Right cardiac atrium (tissue), 5 donors: Measurements from ENCODE around the gene ENO1. TPM values are rescaled to one million over a fixed set of nuclear protein-coding genes. Genes with fewer than 3 reads are reported as not detected.
A peak's percentile ranks its signal among the peaks of the same experiment; 100 is the strongest.

Source experiments
- ATAC-seq, 2 donors: fragments of 200-7000 bp; cut with Tn5 transposase; one replicate each; pipeline versions ENCODE4 v1.8.0 to v1.9.1; 2020; ENCODE audit warnings: moderate library complexity in 2 of 2, mild to moderate bottlenecking in 1 of 2
- DNase-seq, 3 donors: peaks; one replicate each; pipeline ENCODE4 v3.0.0-alpha.2; 2020
- H3K27ac ChIP-seq: one replicate; pipeline ENCODE4 v1.5.1; 2013; ENCODE audit warnings: mild to moderate bottlenecking, low read length, control low read depth, moderate library complexity
- H3K27me3 ChIP-seq: one replicate; pipeline ENCODE4 v1.6.1; 2013; ENCODE audit not compliant: control insufficient read depth, insufficient read depth
- H3K4me1 ChIP-seq: one replicate; pipeline ENCODE4 v1.6.1; 2013; ENCODE audit warnings: low read length; ENCODE audit not compliant: control insufficient read depth, insufficient read depth
- H3K4me3 ChIP-seq: one replicate; pipeline ENCODE4 v1.5.1; 2013; ENCODE audit warnings: low read length, control low read depth
- H3K9me3 ChIP-seq: one replicate; pipeline ENCODE4 v1.6.1; 2013; ENCODE audit warnings: low read length; ENCODE audit not compliant: control insufficient read depth
- WGBS: extraction: QIAGEN DNeasy Blood & Tissue Kit; methylation state at CpG from one replicate; pipeline ENCODE4 v1.1.7; 2013; 5-methylcytosine and 5-hydroxymethylcytosine counted together
- intact Hi-C, 4 donors: fragments of 100-400 bp; cut with DNase I; formaldehyde crosslinking; loops; one replicate each; pipeline versions ENCODE4 v1.11.0 to v1.14.0; 2022 to 2023
- polyA plus RNA-seq: library from polyadenylated mRNA; stranded (reverse); fragments of 200-250 nt; gene quantifications from one replicate; pipeline ENCODE4 v1.2.3, GENCODE V29; 2013
- total RNA-seq, 4 donors: library from RNA; stranded (reverse); fragmentation: NEBNext Ultra II Directional; extraction: Animal tissue kit (Norgen Biotek cat#: 25700); gene quantifications; one replicate each; pipeline ENCODE4 v1.2.1, GENCODE V29; 2021
- donor health status: healthy with polysubstance abuse.
- donor health status: DM: no; HTN: yes; CAD: no.
- donor health status: DM: no; HTN: no; CAD: no.
- donor health status: DM: no; HTN: yes; CAD: no; lungs with severe emphysema.
- donor health status: DM: yes; HTN: yes; CAD: no.

Gene ENO1
- total and polyA plus RNA-seq, 5 donors, result 138 to 335 (median 205) TPM

DNA sequence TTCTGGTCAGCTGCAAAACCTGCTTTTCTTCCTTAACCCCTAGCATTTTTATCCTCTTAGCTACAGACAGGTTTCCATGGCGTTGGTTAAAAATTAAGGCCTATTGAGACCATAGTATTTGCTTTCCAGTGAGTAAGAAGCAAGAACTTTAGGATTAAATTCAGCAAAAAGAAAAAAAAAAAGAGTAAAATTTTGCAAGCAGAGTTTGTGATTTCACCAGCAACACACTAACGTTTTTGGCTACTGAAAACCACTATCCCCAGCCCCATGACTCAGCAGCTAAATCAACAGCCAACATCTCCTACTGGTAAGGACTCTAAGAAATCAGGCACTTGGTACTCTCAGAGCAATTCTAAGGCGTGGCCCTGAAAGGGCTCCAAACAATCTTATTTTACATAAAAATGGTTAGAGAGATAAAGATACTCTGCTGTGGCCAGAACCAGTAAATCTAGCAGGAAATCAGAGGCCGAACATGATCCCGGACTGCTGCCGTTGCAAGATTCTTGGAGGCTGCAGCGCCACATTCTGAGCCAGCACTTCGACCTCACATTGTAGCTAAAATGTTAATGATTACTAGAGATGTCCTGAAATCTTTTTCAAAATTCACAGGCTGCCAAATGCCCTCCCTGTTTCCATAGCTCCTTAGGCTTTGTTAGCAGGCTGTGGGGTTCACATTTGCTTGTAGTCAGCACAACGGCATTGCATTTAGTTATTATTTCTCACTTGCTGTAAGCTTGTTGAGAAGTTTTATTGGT, 1.6 kb upstream of the ENO1 start:
- Histone ChIP-seq H3K4me1 (no peaks in the 10 kb centered on the region), H3K9me3 (no peaks in the 10 kb centered on the region), H3K27me3 (no peaks in the 10 kb centered on the region), H3K27ac (no peak overlapping the region), H3K4me3 (no peak overlapping the region)
- DNase-seq (peak; percentile 64 to 85 (median 67)), ATAC-seq (peak; percentile 34 to 58)
- 49% methylated on average over 9 of the region's 9 CpGs for WGBS
- intact Hi-C loops, result no loop called here

DNA sequence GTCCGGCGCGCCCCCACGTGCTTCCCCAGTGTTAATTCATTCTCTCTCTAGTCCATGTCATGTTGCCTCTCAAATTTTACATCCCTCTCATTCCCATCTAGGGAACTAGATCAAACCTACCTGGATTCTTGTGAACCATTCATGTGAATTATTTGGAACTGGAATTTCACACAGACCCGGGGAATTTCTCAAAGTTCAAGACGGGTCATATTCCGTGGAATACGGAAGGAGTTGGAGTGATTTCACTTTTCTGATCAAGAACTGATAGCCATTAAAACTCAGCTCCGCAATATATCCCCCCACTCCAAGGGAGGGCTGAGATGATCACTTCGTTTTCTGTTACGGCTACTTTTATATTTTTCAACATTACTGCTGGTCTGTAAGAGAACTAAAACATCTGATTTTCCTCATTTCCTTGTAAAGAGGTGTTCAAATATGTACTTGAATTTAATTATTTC, 1.0 kb upstream of the ENO1 start:
- Histone ChIP-seq H3K4me3 (peak overlapping the region; percentile 73), H3K27me3 (no peaks in the 10 kb centered on the region), H3K4me1 (peaks cover 3% of the 10 kb centered on the region), H3K9me3 (no peaks in the 10 kb centered on the region), H3K27ac (peak overlapping the region; percentile 88)
- DNase-seq (no peak), ATAC-seq (no peak)
- WGBS, result 26% methylated on average over 11 of the region's 11 CpGs
- intact Hi-C loops, result no loop called here

DNA sequence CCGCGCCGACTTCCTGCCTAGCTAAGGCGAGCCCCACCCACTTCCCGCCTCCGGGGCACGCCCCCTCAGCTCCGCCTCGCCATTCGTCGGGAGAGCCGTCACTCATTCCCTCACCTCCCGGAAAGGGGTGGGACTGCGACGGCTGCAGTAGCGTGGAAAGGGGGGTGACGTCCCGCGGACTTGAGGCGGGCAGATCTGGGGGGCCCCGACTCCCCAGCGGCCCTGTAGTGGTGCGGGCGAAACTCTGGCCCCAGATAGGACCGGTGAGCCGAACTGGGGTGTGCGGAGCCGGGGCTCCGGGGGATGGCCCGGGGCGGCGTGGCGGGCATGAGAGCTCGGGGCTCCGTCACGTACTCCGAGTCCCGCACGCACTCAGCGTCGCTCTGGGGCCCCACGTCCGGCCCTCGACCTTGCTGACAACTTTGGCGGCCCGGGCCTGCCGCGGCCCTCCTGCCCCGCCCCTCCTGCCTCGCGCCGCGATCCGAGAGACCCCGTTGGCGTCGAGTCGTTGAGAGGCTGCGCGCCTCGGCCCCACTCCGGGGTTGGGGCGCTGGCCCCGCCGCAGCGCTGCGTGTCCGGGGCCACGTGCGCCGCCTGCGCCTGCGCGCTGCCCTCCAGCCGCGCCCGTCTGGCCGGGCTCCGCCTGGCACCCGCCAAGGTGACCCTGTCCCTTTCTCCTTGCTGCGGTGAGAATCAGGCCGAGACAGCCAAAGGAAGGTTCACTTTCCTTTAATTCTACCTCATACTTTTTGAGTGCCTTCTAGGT, 395 bp upstream of the ENO1 start:
- peak; percentile 94 to 95 for ATAC-seq
- peak; percentile 97 to 99 (median 99) for DNase-seq
- Histone ChIP-seq H3K4me1 (peaks cover 7% of the 10 kb centered on the region), H3K27ac (peak overlapping the region; percentile 91), H3K4me3 (peak overlapping the region; percentile 73), H3K27me3 (no peaks in the 10 kb centered on the region), H3K9me3 (no peaks in the 10 kb centered on the region)
- WGBS, result under 1% methylated on average over 82 of the region's 82 CpGs
- intact Hi-C loops, result no loop called here

DNA sequence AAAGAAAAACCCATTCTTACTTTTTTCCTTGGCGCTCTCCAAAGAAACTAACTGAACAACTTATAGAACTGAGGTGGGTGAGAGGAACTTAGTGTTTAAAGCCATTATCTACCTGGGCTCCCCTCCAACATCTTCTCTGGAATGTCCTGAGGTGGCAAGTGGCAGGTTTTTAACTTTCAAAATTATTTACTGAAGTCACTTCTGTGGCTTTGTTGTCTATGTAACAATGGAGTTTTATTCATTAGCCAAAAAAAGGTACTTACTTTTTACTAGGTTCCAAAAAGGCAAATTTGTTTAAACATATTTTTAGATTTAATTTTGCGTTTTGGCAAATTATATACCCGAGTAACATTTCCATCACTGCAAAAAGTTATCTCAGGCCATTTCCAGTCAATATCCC, 2.4 kb downstream of the ENO1 start:
- Histone ChIP-seq H3K4me1 (peaks cover 11% of the 10 kb centered on the region), H3K27me3 (no peaks in the 10 kb centered on the region), H3K27ac (no peak overlapping the region), H3K4me3 (no peak overlapping the region), H3K9me3 (no peaks in the 10 kb centered on the region)
- DNase-seq (no peak), ATAC-seq (no peak)
- 77% methylated on average over 3 of the region's 3 CpGs for WGBS
- intact Hi-C loops, result no loop called here

GRCh38 chr1:8875216-8875861, 3.1 kb downstream of the ENO1 start:
- peaks cover 11% of the 10 kb centered on the region for H3K4me1 ChIP-seq
- no peak for ATAC-seq
- H3K27me3 ChIP-seq, result no peaks in the 10 kb centered on the region
- no peak for DNase-seq
- intact Hi-C loops, result no loop called here
- peak overlapping the region; percentile 33 for H3K27ac ChIP-seq
- no peaks in the 10 kb centered on the region for H3K9me3 ChIP-seq
- H3K4me3 ChIP-seq, result no peak overlapping the region
- 41% methylated on average over 7 of the region's 7 CpGs for WGBS

- no peak for ATAC-seq
- intact Hi-C loops, result no loop called here
- Histone ChIP-seq H3K4me3 (no peak overlapping the region), H3K9me3 (no peaks in the 10 kb centered on the region), H3K4me1 (peaks cover 11% of the 10 kb centered on the region), H3K27me3 (no peaks in the 10 kb centered on the region), H3K27ac (peak overlapping the region; percentile 76)
- WGBS, result 78% methylated on average over 15 of the region's 15 CpGs
- DNase-seq, result no peak
Measured at GRCh38 chr1:8874230-8875201, 4.0 kb downstream of the ENO1 start.

DNA sequence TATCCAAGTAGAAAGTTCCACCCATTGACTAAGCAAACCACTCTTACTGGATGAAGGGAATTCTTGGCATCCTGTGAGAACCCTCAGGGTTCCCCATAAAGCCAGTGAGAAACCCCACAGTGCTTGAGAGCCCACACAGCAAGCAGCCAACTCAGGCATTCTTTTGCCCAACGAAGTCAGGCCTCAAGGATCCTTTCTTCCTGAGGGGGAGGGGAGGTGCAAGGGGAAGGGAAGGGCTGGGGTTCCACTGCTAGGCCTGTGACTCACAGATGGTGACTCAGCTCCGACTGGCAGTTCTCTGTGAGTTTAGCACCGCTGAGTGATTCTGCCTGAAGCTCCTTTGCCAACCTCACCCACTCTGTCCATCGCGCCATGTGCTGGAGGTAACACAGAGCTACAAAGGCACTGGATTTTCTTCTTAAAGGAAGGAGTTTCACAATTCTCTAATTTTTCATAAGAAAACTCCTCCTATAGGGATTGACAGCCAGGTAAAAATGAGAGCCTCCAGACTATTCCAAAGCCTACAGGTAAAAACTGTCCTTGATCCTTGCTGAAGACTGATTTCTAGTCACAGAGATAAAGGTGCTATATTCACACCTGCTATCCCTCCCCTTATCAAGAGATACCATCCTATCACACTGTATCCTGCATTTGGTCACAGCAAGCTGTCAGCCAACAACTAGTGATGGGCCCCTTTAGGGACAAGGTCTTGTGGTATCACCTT, 4.8 kb downstream of the ENO1 start:
- DNase-seq (peak; percentile 83 to 89 (median 86)), ATAC-seq (peak; percentile 64 to 79)
- WGBS, result 26% methylated on average over 5 of the region's 5 CpGs
- Histone ChIP-seq H3K27me3 (no peaks in the 10 kb centered on the region), H3K4me3 (no peak overlapping the region), H3K9me3 (no peaks in the 10 kb centered on the region), H3K27ac (peak overlapping the region; percentile 76), H3K4me1 (peaks cover 11% of the 10 kb centered on the region)
- intact Hi-C loops, result no loop called here

DNA sequence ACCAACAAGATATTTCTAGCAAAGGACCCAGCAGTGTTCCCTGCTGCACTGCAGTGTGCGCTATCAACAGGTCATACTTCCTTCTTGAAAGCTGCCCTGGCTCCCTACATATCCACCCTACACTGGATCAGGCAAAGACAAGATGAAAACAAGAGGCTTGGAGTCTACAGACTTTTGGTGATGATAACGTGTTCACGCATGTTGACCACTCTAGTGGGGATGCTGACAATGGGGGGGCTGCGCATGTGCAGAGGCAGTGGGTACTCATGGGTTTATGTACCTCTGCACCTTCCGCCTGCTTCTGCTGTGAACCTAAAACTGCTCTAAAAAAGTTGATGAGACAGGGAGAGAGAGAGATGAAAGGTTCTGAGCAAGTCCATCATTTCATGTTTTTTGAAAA, 5.5 kb downstream of the ENO1 start:
- 85% methylated on average over 5 of the region's 5 CpGs for WGBS
- Histone ChIP-seq H3K4me3 (no peak overlapping the region), H3K9me3 (no peaks in the 10 kb centered on the region), H3K27me3 (no peaks in the 10 kb centered on the region), H3K27ac (peak overlapping the region; percentile 9), H3K4me1 (peaks cover 11% of the 10 kb centered on the region)
- no peak for DNase-seq
- ATAC-seq, result no peak
- intact Hi-C loops, result no loop called here

GRCh38 chr1:8871965-8872399, 6.5 kb downstream of the ENO1 start:
- no peaks in the 10 kb centered on the region for H3K9me3 ChIP-seq
- H3K4me1 ChIP-seq, result peaks cover 11% of the 10 kb centered on the region
- intact Hi-C loops, result no loop called here
- DNase-seq, result no peak
- H3K27me3 ChIP-seq, result no peaks in the 10 kb centered on the region
- no peak overlapping the region for H3K4me3 ChIP-seq
- ATAC-seq, result no peak
- WGBS, result 64% methylated on average over 5 of the region's 5 CpGs
- H3K27ac ChIP-seq, result no peak overlapping the region

DNA sequence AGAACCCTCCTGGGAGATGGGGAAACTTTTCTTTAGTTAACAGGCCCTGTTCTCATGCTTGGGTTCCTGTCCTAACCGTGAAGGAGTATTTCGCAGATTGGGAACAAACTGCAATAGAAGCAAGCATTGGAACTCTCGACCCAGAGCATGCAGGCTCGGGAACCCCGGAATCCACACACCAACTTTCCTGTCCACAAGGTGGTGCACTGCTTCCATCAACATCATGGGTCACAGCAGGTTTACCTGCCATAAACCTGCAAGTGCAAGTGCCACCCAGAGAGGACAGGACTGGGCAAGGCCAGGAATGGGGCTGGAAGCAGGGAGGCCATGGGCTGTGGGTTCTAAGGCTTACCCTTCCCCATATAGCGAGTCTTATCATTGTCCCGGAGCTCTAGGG, 6.9 kb downstream of the ENO1 start:
- ATAC-seq, result no peak
- intact Hi-C loops, result no loop called here

More for the DNA sequence above, 6.9 kb downstream of the ENO1 start:
- H3K4me3 ChIP-seq, result no peak overlapping the region
- no peak for DNase-seq
- peaks cover 11% of the 10 kb centered on the region for H3K4me1 ChIP-seq
- H3K27me3 ChIP-seq, result no peaks in the 10 kb centered on the region
- 79% methylated on average over 7 of the region's 7 CpGs for WGBS
- no peaks in the 10 kb centered on the region for H3K9me3 ChIP-seq
- no peak overlapping the region for H3K27ac ChIP-seq
